ENCODE measurements around the gene RAP1A. TPM values are rescaled to one million over a fixed set of nuclear protein-coding genes. Genes with fewer than 3 reads are reported as not detected.
A peak's percentile ranks its signal among the peaks of the same experiment; 100 is the strongest.

The RAP1A gene
- total RNA-seq, 1 donor, result 17.0 TPM

DNA sequence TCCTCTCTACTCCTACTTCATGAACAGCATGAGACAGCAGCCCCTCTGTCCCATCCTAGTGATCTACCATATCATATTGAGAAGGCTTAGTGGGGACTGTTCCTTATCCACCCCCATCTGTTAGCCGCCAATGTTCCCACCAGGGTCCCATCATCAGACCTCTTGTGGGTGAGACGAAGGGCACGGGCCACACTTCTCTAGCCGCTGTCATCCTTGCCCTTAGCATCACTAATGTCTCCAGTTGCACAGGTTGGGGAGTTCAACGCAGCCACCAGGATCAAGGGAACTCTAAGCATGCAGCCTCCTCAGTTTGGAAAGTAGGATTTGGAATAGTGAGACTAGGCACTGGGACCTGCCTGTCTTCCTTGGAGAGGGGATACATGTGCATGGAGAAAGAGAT, 99.5 kb downstream of the RAP1A start:
- no peak for DNase-seq (ENCODE audit: insufficient read length, low spot score, missing footprints)
- Histone ChIP-seq H3K27me3 (ENCODE audit: insufficient read depth, low read length) (no peaks in the 10 kb centered on the region), H3K4me3 (ENCODE audit: insufficient read depth, low read length) (no peak overlapping the region), H3K4me2 (ENCODE audit: insufficient read depth, low read length) (no peak overlapping the region), H3K79me2 (ENCODE audit: insufficient read depth, low read length) (no peaks in the 10 kb centered on the region), H3K9me3 (ENCODE audit: low read depth, low read length) (no peaks in the 10 kb centered on the region), H3K36me3 (ENCODE audit: insufficient read depth, low read length) (peaks cover 6% of the 10 kb centered on the region), H3K4me1 (ENCODE audit: insufficient read depth, low read length) (peaks cover 17% of the 10 kb centered on the region), H2AFZ (ENCODE audit: low read length) (no peak overlapping the region), H3K27ac (ENCODE audit: low read depth, low read length) (no peak overlapping the region), H4K20me1 (ENCODE audit: insufficient read depth, low read length) (no peaks in the 10 kb centered on the region)
- TF ChIP-seq, protein P1, sequence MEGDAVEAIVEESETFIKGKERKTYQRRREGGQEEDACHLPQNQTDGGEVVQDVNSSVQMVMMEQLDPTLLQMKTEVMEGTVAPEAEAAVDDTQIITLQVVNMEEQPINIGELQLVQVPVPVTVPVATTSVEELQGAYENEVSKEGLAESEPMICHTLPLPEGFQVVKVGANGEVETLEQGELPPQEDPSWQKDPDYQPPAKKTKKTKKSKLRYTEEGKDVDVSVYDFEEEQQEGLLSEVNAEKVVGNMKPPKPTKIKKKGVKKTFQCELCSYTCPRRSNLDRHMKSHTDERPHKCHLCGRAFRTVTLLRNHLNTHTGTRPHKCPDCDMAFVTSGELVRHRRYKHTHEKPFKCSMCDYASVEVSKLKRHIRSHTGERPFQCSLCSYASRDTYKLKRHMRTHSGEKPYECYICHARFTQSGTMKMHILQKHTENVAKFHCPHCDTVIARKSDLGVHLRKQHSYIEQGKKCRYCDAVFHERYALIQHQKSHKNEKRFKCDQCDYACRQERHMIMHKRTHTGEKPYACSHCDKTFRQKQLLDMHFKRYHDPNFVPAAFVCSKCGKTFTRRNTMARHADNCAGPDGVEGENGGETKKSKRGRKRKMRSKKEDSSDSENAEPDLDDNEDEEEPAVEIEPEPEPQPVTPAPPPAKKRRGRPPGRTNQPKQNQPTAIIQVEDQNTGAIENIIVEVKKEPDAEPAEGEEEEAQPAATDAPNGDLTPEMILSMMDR (IDR thresholded peaks at IDR 0.05; ENCODE audit: extremely low read depth, low read depth, low read length), result no peak

GRCh38 chr1:111719674-111720132, 100.1 kb downstream of the RAP1A start:
- Histone ChIP-seq H3K4me1 (ENCODE audit: insufficient read depth, low read length) (peaks cover 17% of the 10 kb centered on the region), H3K79me2 (ENCODE audit: insufficient read depth, low read length) (no peaks in the 10 kb centered on the region), H3K27ac (ENCODE audit: low read depth, low read length) (no peak overlapping the region), H2AFZ (ENCODE audit: low read length) (no peak overlapping the region), H3K4me3 (ENCODE audit: insufficient read depth, low read length) (no peak overlapping the region), H3K9me3 (ENCODE audit: low read depth, low read length) (no peaks in the 10 kb centered on the region), H4K20me1 (ENCODE audit: insufficient read depth, low read length) (no peaks in the 10 kb centered on the region), H3K27me3 (ENCODE audit: insufficient read depth, low read length) (no peaks in the 10 kb centered on the region), H3K4me2 (ENCODE audit: insufficient read depth, low read length) (no peak overlapping the region), H3K36me3 (ENCODE audit: insufficient read depth, low read length) (peaks cover 6% of the 10 kb centered on the region)
- TF ChIP-seq, protein P1 (IDR thresholded peaks at IDR 0.05; ENCODE audit: extremely low read depth, low read depth, low read length), result no peak
- no peak for DNase-seq (ENCODE audit: insufficient read length, low spot score, missing footprints)

- no peaks in the 10 kb centered on the region for H3K79me2 ChIP-seq (ENCODE audit: insufficient read depth, low read length)
- peak; percentile 46 for DNase-seq (ENCODE audit: insufficient read length, low spot score, missing footprints)
- peaks cover 17% of the 10 kb centered on the region for H3K4me1 ChIP-seq (ENCODE audit: insufficient read depth, low read length)
- no peaks in the 10 kb centered on the region for H4K20me1 ChIP-seq (ENCODE audit: insufficient read depth, low read length)
- H2AFZ ChIP-seq (ENCODE audit: low read length), result no peak overlapping the region
- no peaks in the 10 kb centered on the region for H3K9me3 ChIP-seq (ENCODE audit: low read depth, low read length)
- TF ChIP-seq, protein P1 (IDR thresholded peaks at IDR 0.05; ENCODE audit: extremely low read depth, low read depth, low read length), result no peak
- no peaks in the 10 kb centered on the region for H3K27me3 ChIP-seq (ENCODE audit: insufficient read depth, low read length)
- H3K4me3 ChIP-seq (ENCODE audit: insufficient read depth, low read length), result no peak overlapping the region
- no peak overlapping the region for H3K27ac ChIP-seq (ENCODE audit: low read depth, low read length)
- peaks cover 6% of the 10 kb centered on the region for H3K36me3 ChIP-seq (ENCODE audit: insufficient read depth, low read length)
- H3K4me2 ChIP-seq (ENCODE audit: insufficient read depth, low read length), result no peak overlapping the region
These were observed 100.8 kb downstream of the RAP1A start for GRCh38 chr1:111720274-111720976.

- Histone ChIP-seq H3K27ac (ENCODE audit: low read depth, low read length) (no peak overlapping the region), H3K9me3 (ENCODE audit: low read depth, low read length) (no peaks in the 10 kb centered on the region), H3K4me1 (ENCODE audit: insufficient read depth, low read length) (peaks cover 17% of the 10 kb centered on the region), H3K4me2 (ENCODE audit: insufficient read depth, low read length) (peak overlapping the region; percentile 44), H3K79me2 (ENCODE audit: insufficient read depth, low read length) (no peaks in the 10 kb centered on the region), H3K36me3 (ENCODE audit: insufficient read depth, low read length) (peaks cover 7% of the 10 kb centered on the region), H4K20me1 (ENCODE audit: insufficient read depth, low read length) (peaks cover 3% of the 10 kb centered on the region), H3K4me3 (ENCODE audit: insufficient read depth, low read length) (no peak overlapping the region), H3K27me3 (ENCODE audit: insufficient read depth, low read length) (no peaks in the 10 kb centered on the region), H2AFZ (ENCODE audit: low read length) (no peak overlapping the region)
- TF ChIP-seq, protein P1 (IDR thresholded peaks at IDR 0.05; ENCODE audit: extremely low read depth, low read depth, low read length), result no peak
- peak; percentile 49 for DNase-seq (ENCODE audit: insufficient read length, low spot score, missing footprints)
These were observed 101.6 kb downstream of the RAP1A start for GRCh38 chr1:111720977-111721786.

Measured in osteoblast (primary cell).